Measurements from ENCODE around the gene CCNG1. TPM values are rescaled to one million over a fixed set of nuclear protein-coding genes. Genes with fewer than 3 reads are reported as not detected.
A peak's percentile ranks its signal among the peaks of the same experiment; 100 is the strongest.

CCNG1 gene
- total RNA-seq, 1 experiment from 2014 or later: 196 TPM

DNA sequence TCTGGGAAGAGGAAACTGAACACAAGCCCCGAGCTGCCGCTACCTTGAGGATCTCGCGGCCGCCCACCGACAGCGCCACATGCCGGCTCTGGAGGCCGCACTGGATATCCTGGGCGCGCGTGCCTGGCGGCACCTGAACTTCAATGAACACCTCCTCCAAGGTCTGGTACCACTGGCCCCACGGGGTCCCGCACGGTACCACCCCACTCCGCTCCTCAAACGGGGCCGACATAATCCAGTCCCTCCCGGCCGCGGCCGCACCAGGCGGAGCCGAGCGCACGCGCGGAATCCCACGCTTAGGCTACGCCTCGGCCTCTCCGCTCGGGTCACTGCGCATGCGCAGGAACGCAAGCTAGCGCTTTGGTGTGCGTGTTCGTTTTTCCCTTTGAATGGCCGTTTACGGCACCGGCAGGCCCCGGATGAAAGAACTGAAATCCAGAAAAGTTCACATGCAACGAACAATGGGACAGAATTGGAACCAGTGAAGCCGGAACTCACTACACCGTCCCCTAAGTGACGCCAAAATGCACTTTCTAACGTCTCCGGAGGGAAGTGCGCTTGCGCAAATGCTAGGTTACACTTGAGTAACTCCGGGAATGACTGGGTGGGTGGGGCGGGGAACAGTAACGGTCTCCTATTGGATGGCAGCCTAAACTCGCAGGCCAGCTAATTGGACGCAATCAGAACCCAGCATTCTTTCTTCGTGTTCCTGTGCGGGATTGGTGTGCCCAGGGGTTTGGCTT is 22.6 kb downstream of the CCNG1 start, which contains the start of gene NUDCD2:
Gene NUDCD2 (minus strand): TSS at position 284 of the 743 bp plus-strand sequence. CDS start 52 bp downstream, at position 232.
- no peaks in the 10 kb centered on the region for H3K9me3 Mint-ChIP-seq (ENCODE audit: unreplicated experiment)
- peaks cover 50% of the 10 kb centered on the region for H3K36me3 Mint-ChIP-seq (ENCODE audit: insufficient read depth, unreplicated experiment)
- H3K4me3 Mint-ChIP-seq (ENCODE audit: unreplicated experiment): peak within 1 kb of the TSS; percentile 83
- H3K4me1 Mint-ChIP-seq (ENCODE audit: insufficient read depth, unreplicated experiment): peaks cover 48% of the 10 kb centered on the region
- TF ChIP-seq, protein P1, sequence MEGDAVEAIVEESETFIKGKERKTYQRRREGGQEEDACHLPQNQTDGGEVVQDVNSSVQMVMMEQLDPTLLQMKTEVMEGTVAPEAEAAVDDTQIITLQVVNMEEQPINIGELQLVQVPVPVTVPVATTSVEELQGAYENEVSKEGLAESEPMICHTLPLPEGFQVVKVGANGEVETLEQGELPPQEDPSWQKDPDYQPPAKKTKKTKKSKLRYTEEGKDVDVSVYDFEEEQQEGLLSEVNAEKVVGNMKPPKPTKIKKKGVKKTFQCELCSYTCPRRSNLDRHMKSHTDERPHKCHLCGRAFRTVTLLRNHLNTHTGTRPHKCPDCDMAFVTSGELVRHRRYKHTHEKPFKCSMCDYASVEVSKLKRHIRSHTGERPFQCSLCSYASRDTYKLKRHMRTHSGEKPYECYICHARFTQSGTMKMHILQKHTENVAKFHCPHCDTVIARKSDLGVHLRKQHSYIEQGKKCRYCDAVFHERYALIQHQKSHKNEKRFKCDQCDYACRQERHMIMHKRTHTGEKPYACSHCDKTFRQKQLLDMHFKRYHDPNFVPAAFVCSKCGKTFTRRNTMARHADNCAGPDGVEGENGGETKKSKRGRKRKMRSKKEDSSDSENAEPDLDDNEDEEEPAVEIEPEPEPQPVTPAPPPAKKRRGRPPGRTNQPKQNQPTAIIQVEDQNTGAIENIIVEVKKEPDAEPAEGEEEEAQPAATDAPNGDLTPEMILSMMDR (IDR thresholded peaks at IDR 0.05; ENCODE audit: unreplicated experiment): peak; percentile 13
- no peaks in the 10 kb centered on the region for H3K27me3 Mint-ChIP-seq (ENCODE audit: insufficient read depth, unreplicated experiment)
- DNase-seq (ENCODE audit: unreplicated experiment): peak; percentile 100
- CTCF ChIA-PET: interaction anchor here (0.7 to 7.3 kb wide), 12 partner anchors 9 to 1102 kb away, joined by 3 to 69 read pairs (median 8); partner anchors contain the start of genes CCNG1 and MAT2B
- peak within 1 kb of the TSS; percentile 99 for H3K27ac Mint-ChIP-seq (ENCODE audit: low read depth, unreplicated experiment)
- no TSS peak for BruUV-seq (replicated peaks)
- POLR2A ChIA-PET: interaction anchor here (0.7 to 11.4 kb wide), 14 partner anchors 11 to 1714 kb away, joined by 3 to 392 read pairs (median 10); partner anchors contain the start of genes CCNG1 and MAT2B
- intact Hi-C loops (cut with micrococcal nuclease): no loop called here

GRCh38 chr5:163460562-163461171 is 23.3 kb downstream of the CCNG1 start, which contains the start of gene HMMR:
Gene HMMR (plus strand): TSS chr5:163460632. CDS start chr5:163460693, 61 bp downstream.
- peaks cover 44% of the 10 kb centered on the region for H3K4me1 Mint-ChIP-seq (ENCODE audit: insufficient read depth, unreplicated experiment)
- POLR2A ChIA-PET: interaction anchor here (0.7 to 11.4 kb wide), 11 partner anchors 12 to 64 kb away, joined by 3 to 392 read pairs (median 23); partner anchors contain the start of genes CCNG1 and MAT2B
- BruUV-seq (replicated peaks): TSS peak; percentile 89
- CTCF ChIA-PET: interaction anchor here (0.6 to 7.3 kb wide), 14 partner anchors 8 to 304 kb away, joined by 3 to 69 read pairs (median 7); partner anchors contain the start of genes CCNG1 and MAT2B
- H3K4me3 Mint-ChIP-seq (ENCODE audit: unreplicated experiment): peak within 1 kb of the TSS; percentile 83
- DNase-seq (ENCODE audit: unreplicated experiment): peak; percentile 61
- TF ChIP-seq, protein P1 (IDR thresholded peaks at IDR 0.05; ENCODE audit: unreplicated experiment): no peak
- H3K27me3 Mint-ChIP-seq (ENCODE audit: insufficient read depth, unreplicated experiment): no peaks in the 10 kb centered on the region
- peak within 1 kb of the TSS; percentile 99 for H3K27ac Mint-ChIP-seq (ENCODE audit: low read depth, unreplicated experiment)
- H3K9me3 Mint-ChIP-seq (ENCODE audit: unreplicated experiment): no peaks in the 10 kb centered on the region
- intact Hi-C loops (cut with micrococcal nuclease): loop anchor here (1.0 kb wide), 1 partner anchor 43 kb away; no protein-coding TSS in a partner anchor
- peaks cover 43% of the 10 kb centered on the region for H3K36me3 Mint-ChIP-seq (ENCODE audit: insufficient read depth, unreplicated experiment)

GRCh38 chr5:163463063-163463435 is 25.7 kb downstream of the CCNG1 start:
- intact Hi-C loops (cut with micrococcal nuclease): no loop called here
- no peak for DNase-seq (ENCODE audit: unreplicated experiment)
- Mint-ChIP-seq H3K9me3 (ENCODE audit: unreplicated experiment) (no peaks in the 10 kb centered on the region), H3K27me3 (ENCODE audit: insufficient read depth, unreplicated experiment) (no peaks in the 10 kb centered on the region), H3K4me1 (ENCODE audit: insufficient read depth, unreplicated experiment) (peaks cover 29% of the 10 kb centered on the region), H3K4me3 (ENCODE audit: unreplicated experiment) (peak overlapping the region; percentile 83), H3K27ac (ENCODE audit: low read depth, unreplicated experiment) (peak overlapping the region; percentile 99), H3K36me3 (ENCODE audit: insufficient read depth, unreplicated experiment) (peaks cover 31% of the 10 kb centered on the region)
- TF ChIP-seq, protein P1 (IDR thresholded peaks at IDR 0.05; ENCODE audit: unreplicated experiment): no peak
- BruUV-seq (replicated peaks): no TSS peak
- POLR2A ChIA-PET: interaction anchor here (0.6 to 11.4 kb wide), 5 partner anchors 13 to 1655 kb away, joined by 3 to 392 read pairs (median 305); partner anchors contain the start of genes CCNG1 and MAT2B
- CTCF ChIA-PET: interaction anchor here (0.6 to 7.3 kb wide), 2 partner anchors 10 to 916 kb away, joined by 3 to 69 read pairs; no protein-coding TSS in a partner anchor

Measured in MCF 10A (cell line).